Heart right ventricle (tissue), 16 donors: ENCODE results near the gene TNFRSF4. TPM values are rescaled to one million over a fixed set of nuclear protein-coding genes. Genes with fewer than 3 reads are reported as not detected.

ENCODE experiments used
- ATAC-seq, 8 donors: fragments of 200-7000 bp; cut with Tn5 transposase; one replicate each; pipeline ENCODE4 v1.9.1; 2020; ENCODE audit warnings: mild to moderate bottlenecking in 8 of 8, moderate library complexity in 8 of 8, moderate number of reproducible peaks in 1 of 8
- DNase-seq, 2 donors: peaks; one replicate each; pipeline ENCODE4 v3.0.0-alpha.2; 2020
- H3K27ac ChIP-seq, 10 donors: fragments of 200-600 bp; sonication (generic) in 2 of 10; one replicate each; pipeline versions ENCODE4 v1.5.0 to v1.8.0; 2020 to 2022; ENCODE audit warnings: mild to moderate bottlenecking in 3 of 10
- H3K27me3 ChIP-seq, 7 donors: fragments of 200-600 bp; one replicate each; pipeline ENCODE4 v1.8.0; 2021 to 2022; ENCODE audit warnings: mild to moderate bottlenecking in 2 of 7
- H3K36me3 ChIP-seq, 9 donors: fragments of 200-600 bp; sonication (generic) in 1 of 9; one replicate each; pipeline versions ENCODE4 v1.5.0 to v1.8.0; 2020 to 2022; ENCODE audit warnings: mild to moderate bottlenecking in 2 of 9
- H3K4me1 ChIP-seq, 9 donors: fragments of 200-600 bp; sonication (generic) in 1 of 9; one replicate each; pipeline versions ENCODE4 v1.5.0 to v1.8.0; 2020 to 2022; ENCODE audit warnings: mild to moderate bottlenecking in 4 of 9
- H3K4me3 ChIP-seq, 10 donors: fragments of 200-600 bp; sonication (generic) in 2 of 10; one replicate each; pipeline versions ENCODE4 v1.5.0 to v1.8.0; 2020 to 2022; ENCODE audit warnings: mild to moderate bottlenecking in 7 of 10, moderate library complexity in 2 of 10
- H3K9me3 ChIP-seq, 11 donors: fragments of 200-600 bp in 10 of 11; sonication (generic) in 2 of 11; one replicate each; pipeline versions ENCODE4 v1.5.0 to v1.8.0; 2013 to 2022; ENCODE audit warnings: mild to moderate bottlenecking in 2 of 11, control low read depth in 1 of 11, moderate library complexity in 1 of 11
- CTCF ChIP-seq, 9 donors: fragments of 200-600 bp; sonication (generic) in 2 of 9; IDR thresholded peaks; one replicate each; pipeline versions ENCODE4 v1.5.0 to v1.8.0; 2021 to 2022; ENCODE audit warnings: antibody characterized with exemption in 9 of 9, mild to moderate bottlenecking in 5 of 9, moderate library complexity in 1 of 9
- WGBS, 2 donors: extraction: QIAGEN DNeasy Blood & Tissue Kit; methylation state at CpG; one replicate each; pipeline ENCODE4 v1.1.7; 2013; ENCODE audit warnings: inconsistent platforms in 1 of 2; 5-methylcytosine and 5-hydroxymethylcytosine counted together
- intact Hi-C, 10 donors: fragments of 100-400 bp; cut with DNase I; formaldehyde crosslinking; loops; one replicate each; pipeline versions ENCODE4 v1.11.1 to v1.14.2; 2022
- polyA plus RNA-seq, 2 donors: library from polyadenylated mRNA; stranded (reverse); fragments of 200-250 nt; gene quantifications; one replicate each; pipeline ENCODE4 v1.2.3, GENCODE V29; 2013
- total RNA-seq, 10 donors: library from RNA; stranded (reverse); fragmentation: NEBNext Ultra II Directional in 3 of 10; extraction: Animal tissue kit (Norgen Biotek cat#: 25700) in 3 of 10; gene quantifications; one replicate each; pipeline versions ENCODE4 v1.2.1 to v1.2.4, GENCODE V29; 2021 to 2023
- donor health status: Arrhythmogenic right ventricular cardiomyopathy.
- donor health status: ischemic (EF 13 %, LVEDD 7.1; RV severe dilation, severe dysfunction).
- donor health status: healthy with polysubstance abuse.
- donor health status: DM: no; HTN: yes; CAD: no.
- donor health status: DM: no; HTN: no; CAD: no.
- donor health status: ischemic (EF 25% LVEDD 6.9; RV normal size, moderate dysfunction).
- donor health status: ischemic (EF 25% LVEDD 5.7; RV mildly dilated, moderate dysfunction).
- donor health status: healthy.
- donor health status: DM: yes; HTN: yes; CAD: no.
- donor health status: Ischemic cardiomyopathy.
- donor health status: ischemic (EF 35%, LVEDD 5.7; RV mildly dilated, moderate dysfunction).
- donor health status: nonischemic (EF 11% LVEDD 7.7; RV severe dilation, severe dysfunction).
- donor health status: DM: yes; HTN: yes; CAD: no.
- donor health status: PGD.
- donor health status: ischemic (EF 29% LVEDD 5.4; RV normal size, mild dysfunction).
- donor health status: nonischemic (EF 23%, LVEDD 6.1; RV moderate dilation, normal function).

The TNFRSF4 gene
- total and polyA plus RNA-seq, 12 donors = 0.52 to 24.8 (median 5.0) TPM

- H3K27me3 ChIP-seq = no peaks in the 10 kb centered on the region
- TF ChIP-seq CTCF (IDR thresholded peaks at IDR 0.05) = no peak
- no peak overlapping the region for H3K4me3 ChIP-seq
- peaks cover 0 to 78% (median 37%) of the 10 kb centered on the region in 9 donors for H3K36me3 ChIP-seq
- DNase-seq (no peak), ATAC-seq (no peak)
- no peaks in the 10 kb centered on the region for H3K9me3 ChIP-seq
- 89% methylated on average over 10 of the region's 10 CpGs for WGBS, 2 donors
- no peak overlapping the region for H3K27ac ChIP-seq
- intact Hi-C loops = no loop called here
- peaks cover 0 to 13% (median 5%) of the 10 kb centered on the region in 9 donors for H3K4me1 ChIP-seq
These were observed 41.7 kb upstream of the TNFRSF4 start for GRCh38 chr1:1255611-1256010.

GRCh38 chr1:1255078-1255477, 41.1 kb upstream of the TNFRSF4 start:
- Histone ChIP-seq H3K9me3 (no peaks in the 10 kb centered on the region), H3K4me1 (peaks cover 0 to 8% (median 4%) of the 10 kb centered on the region in 9 donors), H3K27ac (no peak overlapping the region), H3K36me3 (peaks cover 0 to 73% (median 37%) of the 10 kb centered on the region in 9 donors), H3K27me3 (no peaks in the 10 kb centered on the region), H3K4me3 (no peak overlapping the region)
- intact Hi-C loops = no loop called here
- TF ChIP-seq CTCF (IDR thresholded peaks at IDR 0.05) = no peak
- ATAC-seq = no peak
- WGBS, 2 donors = 94% methylated on average over 26 of the region's 26 CpGs
- DNase-seq = no peak

- DNase-seq = no peak
- Histone ChIP-seq H3K27me3 (no peaks in the 10 kb centered on the region), H3K36me3 (peaks cover 0 to 70% (median 37%) of the 10 kb centered on the region in 9 donors)
These were observed 40.7 kb upstream of the TNFRSF4 start for GRCh38 chr1:1254667-1254998.

GRCh38 chr1:1253972-1254666, 40.2 kb upstream of the TNFRSF4 start:
- peaks cover 0 to 65% (median 37%) of the 10 kb centered on the region in 9 donors for H3K36me3 ChIP-seq

More at GRCh38 chr1:1254667-1254998, 40.7 kb upstream of the TNFRSF4 start:
- intact Hi-C loops = loop anchor here in 4 of 10 donors (5.0 kb wide), 2 partner anchors 132 to 137 kb away; partner anchors contain the start of gene C1orf159 (in 1 of the 4)
- Histone ChIP-seq H3K4me1 (peaks cover 0 to 6% (median under 1%) of the 10 kb centered on the region in 9 donors), H3K9me3 (no peaks in the 10 kb centered on the region), H3K27ac (no peak overlapping the region), H3K4me3 (no peak overlapping the region)
- WGBS, 2 donors = 89 to 91% methylated on average over 21 of the region's 21 CpGs
- ATAC-seq = no peak
- TF ChIP-seq CTCF (IDR thresholded peaks at IDR 0.05) = no peak

More at GRCh38 chr1:1253972-1254666, 40.2 kb upstream of the TNFRSF4 start:
- 95 to 96% methylated on average over 43 to 50 of the region's 50 CpGs for WGBS, 2 donors
- ATAC-seq (no peak), DNase-seq (no peak)
- H3K27me3 ChIP-seq = no peaks in the 10 kb centered on the region
- H3K4me1 ChIP-seq = peaks cover 0 to under 1% (median 0%) of the 10 kb centered on the region in 9 donors
- TF ChIP-seq CTCF (IDR thresholded peaks at IDR 0.05) = no peak
- H3K9me3 ChIP-seq = no peaks in the 10 kb centered on the region
- H3K27ac ChIP-seq = no peak overlapping the region
- H3K4me3 ChIP-seq = no peak overlapping the region
- intact Hi-C loops = loop anchor here in 4 of 10 donors (5.0 kb wide), 2 partner anchors 132 to 137 kb away; partner anchors contain the start of gene C1orf159 (in 1 of the 4)
